Mucosa of gallbladder (tissue), 1 donor: Measurements from ENCODE around the gene DCXR. TPM values are rescaled to one million over a fixed set of nuclear protein-coding genes. Genes with fewer than 3 reads are reported as not detected.

Source experiments
- DNase-seq: peaks from one replicate; pipeline ENCODE4 v3.0.0-alpha.2; 2020; ENCODE audit warnings: low spot score
- total RNA-seq: library from RNA; stranded (reverse); gene quantifications from one replicate; pipeline ENCODE4 v1.2.1, GENCODE V29; 2021
- donor health status: DM: no; HTN: no; CAD: no.

DCXR gene
- total RNA-seq, 1 donor from 2014 or later, result 102 TPM

DNA sequence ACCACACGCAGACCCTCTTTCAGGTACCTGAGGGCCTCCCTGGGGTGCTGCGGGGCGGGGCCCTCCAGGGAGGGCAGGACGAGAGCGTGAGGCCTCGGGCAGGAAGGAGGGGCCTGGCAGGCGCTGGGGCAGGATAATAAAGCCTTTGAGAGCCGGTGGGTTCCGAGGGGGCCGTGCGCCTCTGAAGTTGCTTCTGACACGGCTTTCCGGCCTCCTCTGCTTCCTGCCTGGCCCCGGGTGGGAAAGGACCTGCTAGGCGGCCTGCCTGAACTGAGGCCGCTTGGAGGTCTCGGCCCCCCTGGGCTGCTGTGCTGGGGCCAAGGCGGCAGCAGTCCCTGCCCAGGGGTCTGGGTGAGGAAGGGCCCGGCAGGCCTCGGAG is 25.2 kb downstream of the DCXR start:
- DNase-seq, result no peak

DNA sequence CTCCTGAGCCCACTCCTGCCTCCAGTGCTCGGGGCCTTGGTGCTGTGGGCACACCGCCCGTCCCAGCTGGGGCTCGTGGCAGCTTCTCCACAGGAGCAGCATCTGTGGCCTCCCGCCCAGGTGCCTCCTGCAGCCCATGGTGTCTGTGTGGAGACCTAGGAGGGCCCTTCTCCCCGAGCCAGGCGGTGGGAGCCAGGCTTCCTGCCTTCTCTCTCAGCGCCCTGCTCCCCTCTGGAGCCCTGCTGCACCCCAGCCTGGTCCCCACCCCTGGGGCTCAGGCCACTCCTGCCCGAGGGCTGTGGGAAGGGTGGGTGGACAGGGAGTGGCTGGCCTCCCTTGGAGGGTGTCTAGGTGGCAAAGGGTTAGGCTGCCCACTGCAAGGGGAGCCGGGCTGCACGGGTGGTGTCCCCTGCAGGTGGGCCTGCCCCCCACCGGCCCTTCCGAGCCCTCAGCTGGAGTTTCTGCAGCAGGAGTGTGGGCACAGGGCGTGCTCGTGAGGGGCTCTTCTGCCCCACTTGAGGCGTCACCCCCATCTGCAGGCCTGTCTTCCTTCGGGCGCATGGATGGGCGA is 25.8 kb downstream of the DCXR start:
- DNase-seq, result no peak

DNA sequence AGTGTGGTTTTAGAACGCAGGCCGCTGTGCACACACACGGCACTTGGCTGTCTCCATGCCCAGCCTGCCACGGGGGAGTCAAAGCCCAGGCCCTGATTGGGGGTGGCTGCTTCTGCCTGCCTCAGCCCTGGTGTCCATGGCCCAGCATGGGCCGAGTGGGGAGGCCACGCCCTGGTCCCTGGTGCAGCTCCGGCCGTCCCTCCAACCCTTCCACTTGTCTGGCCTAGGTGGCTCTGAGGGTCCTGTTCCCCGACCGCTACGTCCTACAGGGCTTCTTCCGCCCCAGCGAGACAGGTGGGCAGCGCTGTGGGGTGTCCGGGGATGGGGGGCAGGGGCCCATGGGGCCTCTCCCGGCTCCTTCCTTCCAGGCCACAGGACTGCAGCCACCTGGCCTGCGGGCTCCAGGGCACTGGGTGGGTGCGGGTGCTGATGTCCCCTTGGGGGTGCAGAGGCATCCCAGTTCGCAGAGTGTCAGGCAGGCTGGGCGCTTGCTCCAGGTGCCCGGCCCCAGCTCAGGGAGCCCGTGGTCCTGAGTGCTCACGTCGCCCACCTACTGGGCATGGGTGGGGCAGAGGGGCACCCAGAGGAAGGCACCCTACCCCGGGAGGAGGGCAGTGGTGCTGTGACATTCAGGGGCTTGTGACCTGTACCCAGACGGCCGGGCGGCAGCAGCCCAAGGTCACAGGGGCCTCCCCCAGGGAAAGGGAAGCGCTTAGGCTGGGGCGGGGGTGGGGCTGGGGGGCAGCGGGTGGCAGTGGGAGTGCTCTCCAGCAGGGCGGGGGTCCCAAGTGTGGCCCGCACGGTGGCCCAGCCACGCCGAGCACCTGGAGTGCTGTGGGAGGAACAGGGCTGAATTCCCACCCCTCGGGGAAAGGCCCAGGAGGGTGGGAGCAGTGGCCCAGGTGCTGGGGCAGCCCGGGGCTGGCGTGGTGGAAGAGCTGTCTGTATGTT is 26.6 kb downstream of the DCXR start:
- DNase-seq, result no peak

DNA sequence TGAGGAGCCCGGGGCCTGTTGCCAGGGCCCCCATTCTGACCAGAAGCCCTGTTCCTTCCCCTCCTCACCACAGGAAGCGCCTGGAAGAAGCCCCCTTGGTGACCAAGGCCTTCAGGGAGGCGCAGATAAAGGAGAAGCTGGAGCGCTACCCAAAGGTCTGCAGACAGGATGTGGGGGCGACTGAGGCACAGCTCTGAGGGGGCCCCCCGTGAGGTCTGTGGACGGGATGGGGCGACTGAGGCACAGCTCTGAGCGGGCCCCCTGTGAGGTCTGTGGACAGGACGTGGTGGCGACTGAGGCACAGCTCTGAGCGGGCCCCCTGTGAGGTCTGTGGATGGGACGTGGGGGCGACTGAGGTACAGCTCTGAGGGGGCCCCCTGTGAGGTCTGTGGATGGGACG is 28.1 kb downstream of the DCXR start:
- no peak for DNase-seq

DNA sequence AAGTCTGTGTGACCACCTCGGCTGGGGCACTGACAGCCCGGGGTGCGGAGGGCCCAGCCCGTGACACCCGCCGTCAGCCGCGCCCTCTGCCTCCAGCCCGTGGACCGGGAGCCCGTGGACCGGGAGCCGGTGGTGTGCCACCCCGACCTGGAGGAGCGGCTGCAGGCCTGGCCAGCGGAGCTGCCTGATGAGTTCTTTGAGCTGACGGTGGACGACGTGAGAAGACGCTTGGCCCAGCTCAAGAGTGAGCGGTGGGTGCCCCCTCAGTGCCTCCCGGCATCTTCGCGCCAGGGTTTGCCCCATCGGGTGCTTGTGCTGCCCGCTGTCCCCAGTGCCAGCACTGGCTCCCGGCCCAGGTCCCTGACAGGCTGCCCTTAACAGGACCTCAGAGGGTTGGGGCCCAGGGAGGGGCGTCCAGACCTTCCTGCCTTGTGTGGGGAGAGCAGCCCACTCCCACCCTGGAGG is 28.5 kb downstream of the DCXR start:
- no peak for DNase-seq

DNA sequence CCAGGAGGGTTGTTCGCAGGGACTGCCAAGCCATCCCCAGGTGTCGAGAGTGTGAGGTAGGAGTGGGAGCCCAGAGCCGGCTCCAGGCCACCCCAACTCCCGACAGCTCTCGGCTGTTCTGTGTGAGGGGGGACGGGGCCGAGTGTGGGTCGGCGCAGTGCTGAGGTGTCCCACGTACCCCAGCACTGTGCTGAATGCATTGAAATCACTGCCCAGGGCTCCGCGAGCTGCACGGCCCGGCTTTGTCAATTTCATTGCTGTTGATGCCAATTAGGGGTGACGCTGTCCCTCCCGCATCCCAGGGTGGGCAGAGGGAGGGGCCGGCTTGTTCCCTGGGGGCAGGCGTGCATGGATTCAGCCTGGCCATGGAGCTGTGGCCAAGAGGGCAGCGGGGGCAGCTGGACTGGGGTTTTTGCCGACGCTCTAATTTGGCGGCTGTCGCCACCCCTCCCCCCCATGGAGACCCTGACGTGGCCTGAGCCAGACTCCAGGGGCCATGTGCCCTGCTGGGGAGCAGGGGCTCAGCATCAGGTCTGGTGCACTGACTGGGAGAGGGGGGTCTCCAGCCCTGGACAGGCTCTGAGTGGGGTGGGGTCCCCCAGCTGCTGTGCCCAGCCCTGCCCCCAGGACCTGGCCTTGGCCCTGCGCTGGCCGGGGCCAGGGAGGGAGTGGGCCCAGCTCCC is 29.1 kb downstream of the DCXR start:
- DNase-seq, result no peak

DNA sequence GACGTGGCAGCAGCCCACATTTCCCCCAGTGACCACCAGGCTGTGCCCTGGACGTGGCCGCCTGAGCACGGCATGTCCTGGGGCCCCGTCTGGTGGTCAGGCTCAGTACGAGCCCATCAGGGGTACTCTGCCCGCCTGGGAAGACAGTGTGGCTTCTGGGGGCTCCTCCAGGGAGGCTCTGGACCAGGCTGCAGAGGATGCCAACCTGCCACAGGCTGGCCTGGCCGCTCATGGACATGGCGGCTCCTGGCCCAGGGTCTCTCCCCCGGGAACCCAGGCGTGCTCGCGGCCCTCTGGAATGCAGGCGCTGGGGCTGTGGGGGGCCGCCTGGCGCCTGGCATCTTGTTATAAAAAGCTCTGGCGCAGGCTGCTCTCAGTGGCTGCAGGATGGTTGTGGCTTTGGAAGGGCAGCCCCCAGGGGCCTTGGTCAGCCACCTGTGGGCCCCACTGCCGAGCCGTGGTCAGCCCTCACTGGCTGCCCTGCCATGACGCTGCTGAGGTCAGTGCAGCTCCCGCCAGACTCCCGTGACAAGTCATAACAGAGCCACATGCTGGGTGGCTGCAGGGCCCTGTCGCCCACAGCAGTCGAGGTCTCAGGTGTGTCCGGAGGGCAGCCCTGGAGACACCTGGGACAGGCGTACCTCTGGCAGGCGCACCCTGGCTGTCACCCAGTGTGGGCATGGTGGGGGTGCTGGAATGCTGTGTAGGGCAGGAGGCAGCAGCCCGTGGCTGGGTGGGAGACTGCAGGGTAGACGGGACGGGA is 29.8 kb downstream of the DCXR start:
- no peak for DNase-seq

DNA sequence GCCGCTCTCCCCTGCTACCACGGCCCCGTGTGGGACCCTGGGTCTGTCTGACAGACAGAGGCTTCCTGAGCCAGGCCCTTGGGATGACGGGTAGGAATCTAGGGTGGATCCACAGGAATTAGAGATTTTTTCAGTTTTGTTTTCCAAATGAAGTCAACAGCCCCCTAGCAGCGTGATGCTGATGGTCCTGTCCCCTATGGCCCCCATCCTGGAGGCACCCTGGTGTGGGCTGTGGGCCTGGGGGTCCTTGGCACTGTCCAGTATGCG is 30.3 kb downstream of the DCXR start:
- DNase-seq, result no peak

DNA sequence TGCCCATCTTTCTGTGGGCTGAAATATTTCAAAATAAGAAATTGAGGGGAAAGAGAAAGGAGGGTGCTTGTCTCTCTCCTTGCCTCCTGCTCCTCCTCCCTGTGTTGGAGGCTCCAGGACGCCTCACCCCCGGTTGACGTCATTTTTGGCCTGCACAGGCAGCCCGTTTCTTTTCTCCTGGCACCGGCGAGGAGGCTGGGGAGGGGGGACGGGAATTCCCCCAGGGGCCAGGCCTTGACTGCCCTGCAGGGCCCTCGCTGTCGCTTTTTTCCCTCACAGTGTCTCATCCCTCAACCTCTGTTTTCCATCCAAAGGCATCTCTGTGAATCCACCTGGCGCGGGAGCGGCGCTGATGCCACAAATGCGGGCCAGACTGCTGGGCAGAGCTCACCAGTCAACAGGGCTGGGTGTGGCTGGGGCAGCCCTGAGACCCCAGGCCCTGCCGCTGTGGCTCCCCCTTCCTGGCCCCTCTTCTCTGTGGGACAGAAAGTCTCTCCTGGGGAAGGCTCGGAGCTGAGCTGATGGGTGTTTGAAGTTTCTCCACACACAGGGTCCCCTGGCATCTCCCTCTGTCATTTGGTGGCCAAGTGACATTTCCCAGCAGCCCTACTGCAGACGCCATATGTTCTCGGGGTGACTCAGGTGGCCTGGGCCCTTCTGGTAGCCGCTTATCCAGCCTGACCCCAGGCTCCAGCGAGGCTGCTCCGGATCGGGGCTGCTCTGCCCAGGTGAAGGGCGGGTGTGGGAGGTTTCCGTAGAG is 30.8 kb downstream of the DCXR start:
- no peak for DNase-seq

DNA sequence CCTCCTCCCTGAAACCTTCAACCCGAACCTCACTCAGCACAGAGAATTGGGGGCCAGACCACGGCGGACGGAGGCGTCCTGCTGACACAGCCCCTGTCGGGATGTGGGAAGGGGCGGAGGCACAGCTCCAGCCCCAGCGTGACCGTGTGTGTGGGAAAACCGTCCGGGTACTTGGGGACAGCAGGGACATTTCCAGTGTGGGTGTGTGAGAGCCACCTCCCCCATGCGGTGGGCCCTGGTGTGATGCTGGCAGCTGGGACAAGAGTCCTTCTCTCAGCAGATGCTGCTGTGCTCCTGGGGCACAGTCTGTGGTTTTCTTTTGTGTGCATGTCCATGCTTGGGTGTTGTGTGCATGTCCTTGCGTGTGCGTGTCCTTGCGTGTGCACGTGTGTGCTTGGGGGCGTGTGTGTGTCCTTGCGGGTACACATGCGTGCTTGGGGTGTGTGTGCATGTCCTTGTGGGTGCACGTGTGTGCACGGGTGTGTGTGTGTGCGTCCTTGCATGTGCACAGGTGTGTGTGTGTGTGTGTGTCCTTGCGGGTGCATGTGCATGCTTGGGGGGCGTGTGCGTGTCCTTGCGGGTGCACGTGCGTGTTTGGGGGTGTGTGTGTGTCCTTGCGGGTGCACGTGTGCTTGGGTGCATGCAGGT is 31.7 kb downstream of the DCXR start:
- DNase-seq, result no peak

DNA sequence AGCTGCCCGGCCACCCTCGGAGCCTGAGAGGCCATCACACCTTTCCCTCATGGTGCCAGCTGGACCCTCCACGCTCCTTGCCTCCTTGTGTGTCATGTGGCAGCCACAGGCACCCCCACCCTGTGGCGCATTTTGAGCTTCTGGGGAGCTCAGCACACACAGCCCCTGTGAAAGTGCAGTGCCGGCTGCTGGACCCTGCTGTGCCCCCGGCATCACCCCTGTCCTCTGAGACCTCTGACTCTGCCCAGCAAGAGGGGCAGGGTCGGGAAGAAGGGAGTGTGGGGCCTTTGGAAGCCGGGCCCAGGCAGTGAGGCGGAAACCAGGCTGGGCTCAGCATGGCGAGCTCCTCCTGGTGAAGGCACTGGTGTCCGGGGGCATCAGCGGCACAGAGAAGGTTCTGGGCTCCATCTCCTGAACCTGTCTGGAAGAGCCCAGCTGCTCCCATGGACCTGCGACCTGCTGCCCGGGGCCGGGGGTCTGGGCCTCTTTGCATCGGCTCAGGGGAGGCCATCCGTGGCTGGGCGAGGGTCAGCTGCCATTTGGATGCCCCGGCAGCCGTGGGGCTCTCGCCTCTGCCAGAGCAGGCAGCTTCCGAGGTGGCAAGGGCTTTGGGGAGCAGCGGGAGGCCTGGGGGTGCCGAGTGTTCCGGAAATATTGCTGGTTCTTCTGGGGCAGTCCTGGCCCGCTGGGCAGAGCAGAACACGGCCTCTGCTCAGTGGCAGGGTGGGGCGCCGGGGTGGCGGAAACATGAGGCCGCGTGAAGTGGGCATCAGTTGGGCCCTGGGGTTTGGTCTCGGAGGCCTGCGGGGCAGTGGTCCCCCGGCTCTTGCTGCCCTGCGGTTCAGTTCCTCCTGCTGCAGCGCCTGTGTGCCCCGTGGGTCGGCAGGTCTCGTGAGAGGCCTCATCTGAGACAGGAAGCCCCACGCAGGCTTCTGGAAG is 32.7 kb downstream of the DCXR start:
- no peak for DNase-seq

DNA sequence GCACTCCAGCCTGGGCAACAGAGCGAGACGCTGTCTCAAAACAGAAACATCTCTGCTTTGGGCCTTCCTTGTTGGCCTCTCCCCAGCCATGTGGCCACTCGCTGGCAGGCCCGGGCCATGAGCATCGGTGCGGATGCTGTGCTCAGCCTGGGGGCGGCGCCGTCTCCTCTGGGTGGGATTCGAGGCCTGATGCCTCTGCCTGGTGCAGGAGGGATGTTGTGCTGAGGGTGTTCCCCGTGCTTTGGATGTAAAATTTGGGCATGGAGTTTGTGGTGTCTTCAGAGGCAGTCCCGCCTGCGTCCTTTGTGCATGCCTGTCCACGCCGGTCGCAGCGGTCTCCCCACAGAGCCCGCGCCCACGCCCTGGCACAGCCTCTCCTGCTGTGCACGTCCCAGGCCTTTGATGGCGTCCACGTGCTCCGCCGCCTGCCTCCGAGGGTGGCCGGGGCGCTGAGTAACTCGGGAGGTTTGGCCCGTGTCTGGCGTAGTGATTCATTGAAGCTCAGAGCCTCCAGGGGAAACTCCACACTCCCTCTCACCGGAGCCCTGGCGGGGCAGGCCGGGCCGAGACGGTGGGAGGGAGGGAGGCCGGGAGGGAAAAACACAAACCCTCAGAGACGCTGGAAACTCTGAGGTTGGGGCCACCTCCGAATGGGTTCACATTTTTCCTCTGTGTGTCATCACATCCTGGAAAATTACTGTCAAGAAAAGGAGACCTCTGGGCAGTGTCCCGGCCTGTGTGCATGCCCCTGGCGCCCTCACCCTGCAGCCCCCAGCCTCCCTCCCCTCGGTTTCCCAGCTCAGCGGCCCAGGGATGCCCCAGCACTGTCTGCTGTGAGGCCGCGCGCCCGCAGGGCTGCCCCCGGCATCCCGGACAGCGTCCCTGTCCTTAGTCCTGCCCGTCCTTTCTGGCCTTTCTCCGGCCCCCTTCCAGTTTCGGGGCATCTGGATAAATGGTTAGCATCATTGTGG is 33.8 kb downstream of the DCXR start:
- DNase-seq, result peak; percentile 44

DNA sequence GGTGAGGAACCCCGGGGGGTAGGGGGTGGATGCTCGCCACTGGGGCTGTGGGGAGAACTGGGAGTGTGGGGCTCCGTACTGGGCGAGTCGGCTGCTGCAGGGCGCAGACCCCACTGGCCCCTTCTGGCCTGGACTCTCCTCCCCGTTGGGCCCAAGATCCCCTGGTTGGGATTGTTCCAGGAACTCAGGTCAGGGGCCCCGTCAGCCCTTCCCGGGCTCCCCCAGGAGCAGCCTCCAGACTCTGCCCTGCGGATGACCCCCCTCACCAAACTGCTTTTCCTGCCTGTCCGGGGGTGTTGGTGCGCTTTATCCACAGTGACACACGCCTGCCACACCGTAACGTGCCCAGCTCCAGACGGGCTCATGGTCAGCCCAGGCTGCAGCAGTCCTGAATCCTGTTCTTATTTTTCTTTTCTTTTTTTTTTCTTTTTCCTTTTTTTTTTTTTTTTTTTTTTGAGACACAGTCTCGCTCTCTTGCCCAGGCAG is 35.9 kb downstream of the DCXR start:
- no peak for DNase-seq

DNA sequence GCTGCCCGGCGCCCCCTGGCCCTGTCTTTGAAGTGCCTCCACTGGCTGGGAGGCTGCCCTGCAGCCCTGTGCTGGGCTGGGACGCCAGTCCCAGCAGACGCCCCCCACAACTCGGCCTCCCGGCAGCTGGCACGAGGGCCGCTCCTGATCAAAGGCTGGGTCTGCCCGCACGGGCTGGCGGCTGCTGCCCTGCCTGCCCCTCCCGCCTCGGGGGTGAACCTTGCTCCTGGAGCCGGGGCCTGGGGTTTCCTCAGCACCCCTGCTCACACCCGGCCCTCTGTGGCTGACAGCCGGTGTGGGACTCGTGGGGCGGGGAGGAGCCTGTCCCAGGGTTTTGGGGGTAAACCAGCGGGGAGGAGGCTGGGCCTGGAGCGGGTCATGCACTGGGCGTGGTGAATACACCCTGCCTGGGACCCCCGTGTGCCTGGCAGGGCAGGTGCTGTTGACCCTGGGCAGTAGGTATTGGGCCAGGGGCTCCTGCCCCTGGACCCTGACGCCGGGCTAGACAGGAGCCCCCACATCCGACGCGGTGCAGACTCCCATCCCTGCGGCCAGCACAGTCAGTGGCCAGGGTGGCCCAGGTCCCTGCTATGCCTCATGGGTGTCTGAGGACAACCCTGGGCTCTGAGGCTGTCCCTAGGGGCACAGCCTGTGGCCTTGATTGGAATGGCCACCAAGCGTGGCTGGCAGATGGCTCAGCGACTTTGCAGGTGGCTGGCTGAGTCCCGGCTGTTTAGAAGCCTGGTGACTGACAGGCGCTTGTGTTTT is 36.5 kb downstream of the DCXR start:
- DNase-seq, result no peak

DNA sequence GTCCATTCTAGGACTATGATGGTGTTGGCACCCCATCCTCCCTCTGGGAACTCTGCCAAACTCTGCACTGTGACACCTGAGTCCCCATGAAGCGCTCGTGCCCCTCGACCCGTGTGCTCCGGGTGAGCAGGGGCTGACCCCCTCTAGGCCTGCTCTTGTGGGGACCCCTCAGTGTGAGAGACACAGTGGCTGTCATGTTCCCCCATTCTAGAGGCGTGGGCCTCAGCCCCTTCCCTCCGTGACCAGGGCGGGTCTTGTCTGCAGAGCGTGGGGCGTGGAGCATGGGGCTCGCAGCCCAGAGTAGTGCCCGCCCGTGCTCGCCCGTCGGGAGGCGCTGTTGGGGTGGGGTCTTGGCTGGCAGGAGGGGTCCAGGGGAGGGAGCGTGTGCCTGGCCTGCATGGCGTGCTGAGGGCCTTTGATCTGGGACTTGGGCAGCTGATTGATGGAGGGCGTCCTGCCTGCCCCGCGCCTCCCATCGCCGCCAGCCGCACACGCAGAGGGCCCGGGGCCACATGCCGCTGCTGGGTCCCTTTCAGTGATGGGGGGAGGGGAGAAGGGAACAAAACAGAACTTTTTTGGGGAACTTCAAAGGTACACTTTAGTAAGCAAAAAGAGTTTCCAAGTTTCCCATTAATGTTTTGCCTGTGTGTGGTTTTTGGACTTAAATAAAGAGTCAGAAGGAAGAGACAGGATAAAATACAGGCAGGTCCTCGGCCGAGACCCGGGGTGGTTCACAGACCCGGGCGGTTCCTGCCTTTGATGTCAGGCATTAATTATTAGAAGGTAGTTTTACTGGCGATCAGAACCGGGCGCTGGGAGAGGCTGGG is 37.3 kb downstream of the DCXR start:
- no peak for DNase-seq

DNA sequence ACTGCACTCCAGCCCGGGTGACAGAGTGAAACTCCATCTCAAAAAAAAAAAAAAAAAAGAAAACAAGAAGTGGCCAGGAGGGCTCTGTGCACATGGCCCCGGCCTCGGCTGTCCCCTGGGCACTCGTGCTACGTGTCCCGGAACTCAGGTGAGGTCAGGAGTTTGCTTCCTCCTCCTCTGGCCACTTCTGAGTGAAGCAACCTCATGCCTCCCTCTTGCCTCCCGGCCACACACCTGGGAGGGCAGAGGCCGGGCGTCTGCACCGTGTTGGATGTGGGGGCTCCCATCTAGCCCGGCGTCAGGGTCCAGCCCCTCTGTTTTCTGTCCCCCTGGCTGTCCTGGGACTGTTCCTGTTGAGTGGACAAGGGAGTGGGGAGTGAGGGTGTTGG is 37.9 kb downstream of the DCXR start:
- no peak for DNase-seq
